Endodermal cell (in vitro differentiated cells): Measurements from ENCODE around the gene ZDHHC7. TPM values are rescaled to one million over a fixed set of nuclear protein-coding genes. Genes with fewer than 3 reads are reported as not detected.

ENCODE experiments used
- DNase-seq: peaks from one replicate; pipeline ENCODE4 v3.0.0-alpha.2; 2017
- H3K27ac ChIP-seq: 2 replicates; pipeline ENCODE4 v1.5.1; 2013; ENCODE audit warnings: mild to moderate bottlenecking, low read depth, low read length, moderate library complexity
- H3K27me3 ChIP-seq: 2 replicates; pipeline ENCODE4 v1.6.1; 2013; ENCODE audit warnings: mild to moderate bottlenecking, low read length, moderate library complexity; ENCODE audit not compliant: insufficient read depth, control insufficient read depth, poor library complexity, severe bottlenecking
- H3K36me3 ChIP-seq: 2 replicates; pipeline ENCODE4 v1.7.0; 2013; ENCODE audit warnings: mild to moderate bottlenecking, low read length, moderate library complexity; ENCODE audit not compliant: control insufficient read depth, insufficient read depth
- H3K4me1 ChIP-seq: one replicate; pipeline ENCODE4 v1.7.0; 2013; ENCODE audit warnings: low read length; ENCODE audit not compliant: control insufficient read depth, insufficient read depth
- H3K4me3 ChIP-seq: 2 replicates; pipeline ENCODE4 v1.5.1; 2013; ENCODE audit warnings: mild to moderate bottlenecking, low read length, moderate library complexity
- H3K9ac ChIP-seq: 2 replicates; pipeline ENCODE4 v1.6.1; 2013; ENCODE audit warnings: mild to moderate bottlenecking, low read length, moderate library complexity; ENCODE audit not compliant: poor library complexity, severe bottlenecking; ENCODE audit errors: extremely low read depth
- H3K9me3 ChIP-seq: 2 replicates; pipeline ENCODE4 v1.6.1; 2013; ENCODE audit warnings: mild to moderate bottlenecking, low read length, moderate library complexity; ENCODE audit not compliant: control insufficient read depth
- H3K27ac Mint-ChIP-seq: 2 replicates; pipeline ENCODE4 v1.8.0; 2020; ENCODE audit warnings: mixed read lengths
- H3K27me3 Mint-ChIP-seq: 2 replicates; pipeline ENCODE4 v1.8.0; 2021; ENCODE audit warnings: mild to moderate bottlenecking, mixed read lengths; ENCODE audit not compliant: insufficient read depth
- H3K36me3 Mint-ChIP-seq: 2 replicates; pipeline ENCODE4 v1.8.0; 2020; ENCODE audit warnings: low read depth, mixed read lengths
- H3K4me1 Mint-ChIP-seq: 2 replicates; pipeline ENCODE4 v1.8.0; 2020; ENCODE audit warnings: mixed read lengths
- H3K4me3 Mint-ChIP-seq: 2 replicates; pipeline ENCODE4 v1.8.0; 2020; ENCODE audit warnings: mild to moderate bottlenecking, moderate library complexity, mixed read lengths
- H3K9me3 Mint-ChIP-seq: 2 replicates; pipeline ENCODE4 v1.8.0; 2020; ENCODE audit warnings: mild to moderate bottlenecking, mixed read lengths
- CTCF ChIP-seq: fragments of 200-600 bp; sonication (generic); conservative IDR thresholded peaks from 2 replicates; pipeline ENCODE4 v1.5.0; 2021; ENCODE audit warnings: antibody characterized with exemption, mild to moderate bottlenecking
- WGBS, 2 experiments: methylation state at CpG; one replicate each; pipeline versions ENCODE4 v1.1.5 to v1.1.7; 2013; ENCODE audit warnings: missing lambda C conversion rate in 2 of 2, mixed read lengths in 1 of 2; ENCODE audit not compliant: insufficient coverage in 1 of 2, insufficient read length in 1 of 2; 5-methylcytosine and 5-hydroxymethylcytosine counted together
- total RNA-seq, 2 donors: library from RNA; stranded (reverse); fragmentation: NEBNext Ultra II Directional in 1 of 2; extraction: Animal tissue kit (Norgen Biotek cat#: 25700) in 1 of 2; gene quantifications; 2 replicates in 1 of 2; 3 replicates in 1 of 2; pipeline ENCODE4 v1.2.1, GENCODE V29; 2021

The ZDHHC7 gene
- total RNA-seq, 2 donors from 2014 or later = 58.7 to 61.8 TPM

GRCh38 chr16:84926462-84926861, 84.9 kb downstream of the ZDHHC7 start:
- Histone ChIP-seq H3K9me3 (no peaks in the 10 kb centered on the region), H3K27me3 (no peaks in the 10 kb centered on the region), H3K9ac (no peak overlapping the region), H3K4me3 (no peak overlapping the region), H3K4me1 (peaks cover 2% of the 10 kb centered on the region), H3K36me3 (no peaks in the 10 kb centered on the region), H3K27ac (no peak overlapping the region)
- H3K27me3 Mint-ChIP-seq = no peaks in the 10 kb centered on the region
- no peaks in the 10 kb centered on the region for H3K36me3 Mint-ChIP-seq
- H3K27ac Mint-ChIP-seq = no peak overlapping the region
- WGBS, 2 experiments = 53 to 55% methylated on average over 7 of the region's 7 CpGs
- DNase-seq = no peak
- H3K4me1 Mint-ChIP-seq = peaks cover 7% of the 10 kb centered on the region
- H3K9me3 Mint-ChIP-seq = no peaks in the 10 kb centered on the region
- H3K4me3 Mint-ChIP-seq = no peak overlapping the region
- TF ChIP-seq CTCF = no peak

DNA sequence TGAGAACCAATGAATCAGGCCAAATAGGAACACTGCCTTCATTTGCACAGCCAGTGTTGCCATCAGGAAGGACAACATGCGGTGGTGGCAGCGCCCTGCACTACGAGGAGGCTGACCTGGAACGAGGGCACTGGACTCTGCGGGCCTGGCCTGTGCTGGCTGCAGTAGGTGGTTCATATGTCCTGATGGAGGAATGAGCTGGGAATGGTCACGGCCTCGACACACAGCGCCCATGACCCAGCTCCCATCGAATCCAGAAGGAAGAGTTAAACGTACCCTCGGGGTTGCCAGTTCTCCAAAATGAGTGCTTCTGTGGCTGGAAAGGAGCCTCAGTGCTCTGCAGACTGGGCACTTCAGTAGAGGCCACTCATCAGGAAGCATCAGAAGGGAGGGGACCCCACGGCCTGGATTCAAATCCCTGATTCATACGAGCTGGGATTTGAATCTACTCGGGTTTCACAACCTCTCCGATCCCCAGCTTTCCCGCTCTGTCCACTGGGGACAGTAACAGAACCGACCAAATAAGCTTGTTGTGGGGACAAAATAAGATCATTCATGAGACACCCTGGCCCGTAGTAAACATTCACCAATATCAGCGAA, 85.5 kb downstream of the ZDHHC7 start:
- WGBS, 2 experiments = 93 to 94% methylated on average over 18 to 19 of the region's 19 CpGs
- H3K36me3 Mint-ChIP-seq = no peaks in the 10 kb centered on the region
- H3K36me3 ChIP-seq = no peaks in the 10 kb centered on the region
- no peak overlapping the region for H3K27ac Mint-ChIP-seq
- H3K4me3 ChIP-seq = no peak overlapping the region
- H3K9ac ChIP-seq = no peak overlapping the region
- peak; percentile 34 for TF ChIP-seq CTCF
- H3K4me1 Mint-ChIP-seq = peaks cover 7% of the 10 kb centered on the region
- no peak overlapping the region for H3K27ac ChIP-seq
- DNase-seq = no peak
- no peaks in the 10 kb centered on the region for H3K9me3 ChIP-seq
- no peaks in the 10 kb centered on the region for H3K27me3 Mint-ChIP-seq
- no peaks in the 10 kb centered on the region for H3K9me3 Mint-ChIP-seq
- no peak overlapping the region for H3K4me3 Mint-ChIP-seq
- no peaks in the 10 kb centered on the region for H3K27me3 ChIP-seq
- peaks cover 2% of the 10 kb centered on the region for H3K4me1 ChIP-seq

GRCh38 chr16:84925092-84925772, 86.1 kb downstream of the ZDHHC7 start:
- peak; percentile 90 for DNase-seq
- no peak overlapping the region for H3K4me3 Mint-ChIP-seq
- peaks cover 2% of the 10 kb centered on the region for H3K4me1 ChIP-seq
- no peak overlapping the region for H3K4me3 ChIP-seq
- no peaks in the 10 kb centered on the region for H3K27me3 ChIP-seq
- no peak overlapping the region for H3K9ac ChIP-seq
- peaks cover 7% of the 10 kb centered on the region for H3K4me1 Mint-ChIP-seq
- TF ChIP-seq CTCF = peak; percentile 94
- WGBS, 2 experiments = 81 to 85% methylated on average over 4 to 11 of the region's 11 CpGs
- no peaks in the 10 kb centered on the region for H3K9me3 ChIP-seq
- no peaks in the 10 kb centered on the region for H3K27me3 Mint-ChIP-seq
- H3K27ac ChIP-seq = no peak overlapping the region
- H3K27ac Mint-ChIP-seq = no peak overlapping the region
- H3K36me3 Mint-ChIP-seq = no peaks in the 10 kb centered on the region
- H3K36me3 ChIP-seq = no peaks in the 10 kb centered on the region
- H3K9me3 Mint-ChIP-seq = no peaks in the 10 kb centered on the region
